CD4-positive, alpha-beta T cell treated with Interferon gamma for 1 hour (primary cell): Measurements from ENCODE around the gene BABAM1.
A peak's percentile ranks its signal among the peaks of the same experiment; 100 is the strongest.

Experiments used
- DNase-seq: peaks from one replicate; pipeline ENCODE4 v3.0.0-alpha.2; 2020

The BABAM1 gene

DNA sequence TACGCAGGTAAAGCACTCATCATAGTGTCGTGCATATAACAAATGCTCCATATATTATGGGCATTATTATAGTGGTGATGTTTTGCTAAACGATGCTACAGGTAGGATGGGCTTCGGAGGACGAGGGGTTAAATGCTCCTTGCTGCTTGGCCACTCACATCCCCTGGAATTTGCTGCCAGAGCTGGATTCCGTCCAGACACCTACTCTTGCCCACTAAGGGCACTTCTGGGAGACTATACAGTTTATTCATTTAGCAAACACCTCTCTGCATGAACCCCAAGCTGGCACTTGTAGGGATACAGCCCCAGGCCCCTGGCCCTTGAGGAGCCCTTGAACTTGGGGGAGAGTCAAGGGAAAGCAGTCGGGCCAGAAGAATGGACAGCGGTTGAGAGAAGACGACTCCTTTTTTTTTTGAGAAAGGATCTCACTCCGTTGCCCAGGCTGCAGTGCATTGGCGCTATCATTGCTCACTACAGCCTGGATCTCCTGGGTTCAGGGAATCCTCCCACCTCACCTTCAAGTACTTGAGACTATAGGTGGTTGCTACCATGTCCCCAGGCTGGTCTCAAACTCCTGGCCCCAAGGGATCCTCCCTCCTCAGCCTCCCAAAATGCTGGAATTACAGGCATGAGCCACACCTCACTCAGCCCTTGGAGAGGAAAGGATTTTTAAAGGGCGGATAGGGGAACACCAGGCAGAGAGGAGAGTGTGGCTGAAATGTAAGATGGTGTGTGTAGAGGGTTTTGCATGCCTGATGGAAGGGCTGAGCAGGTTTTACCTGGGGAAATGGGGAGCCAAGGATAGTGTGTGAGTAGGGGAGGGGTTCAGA is 37.4 kb downstream of the BABAM1 start:
- no peak for DNase-seq

DNA sequence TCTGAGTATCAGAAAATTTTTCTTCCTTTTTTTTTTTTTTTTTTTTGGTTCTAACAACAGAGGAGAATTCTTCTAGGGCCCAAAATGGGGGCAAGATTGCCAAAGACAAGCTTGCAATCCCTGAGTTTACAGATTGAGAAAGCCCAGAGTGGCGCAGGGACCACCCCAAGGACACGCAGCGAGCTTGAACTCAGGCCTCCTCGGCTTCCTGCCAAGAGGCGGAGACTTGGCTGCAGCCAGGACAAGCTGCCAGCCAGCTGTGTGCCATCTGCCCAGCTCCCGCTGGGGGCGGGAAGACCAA is 37.9 kb downstream of the BABAM1 start:
- DNase-seq, result no peak

DNA sequence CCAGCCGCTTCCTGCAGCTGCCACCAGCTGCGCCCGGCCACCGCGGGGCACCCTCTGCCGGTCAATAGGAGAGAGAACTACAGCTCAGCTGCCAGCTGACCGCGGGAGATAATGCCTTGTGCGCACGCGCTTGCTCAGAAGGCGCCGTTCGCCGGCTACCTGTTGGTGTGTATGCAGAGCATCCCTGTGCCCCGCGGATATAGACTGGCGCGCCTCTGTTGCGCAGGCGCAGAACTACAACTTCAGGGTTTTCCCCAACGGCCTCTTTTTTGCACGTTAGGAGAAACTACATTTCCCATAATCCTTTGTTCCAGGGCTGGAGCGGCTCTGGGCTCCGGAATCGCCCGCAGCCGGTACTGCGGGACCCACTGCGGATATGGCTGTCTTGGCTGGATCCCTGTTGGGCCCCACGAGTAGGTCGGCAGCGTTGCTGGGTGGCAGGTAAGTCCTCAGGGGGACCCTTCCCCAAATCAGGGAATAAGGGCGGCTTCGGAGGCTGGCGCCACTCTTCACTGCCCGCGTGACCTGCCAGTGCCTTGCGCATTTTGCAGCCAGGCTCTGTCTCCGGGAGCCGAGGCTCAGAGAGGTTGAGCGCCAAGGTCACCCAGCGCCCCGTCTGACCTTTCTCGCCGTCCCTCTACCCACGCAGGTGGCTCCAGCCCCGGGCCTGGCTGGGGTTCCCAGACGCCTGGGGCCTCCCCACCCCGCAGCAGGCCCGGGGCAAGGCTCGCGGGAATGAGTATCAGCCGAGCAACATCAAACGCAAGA is 38.5 kb downstream of the BABAM1 start, which contains the start of gene MRPL34:
MRPL34 (plus strand) TSS at position 356 of the 768 bp plus-strand sequence; CDS start at position 377, 21 bp downstream.
- peak; percentile 100 for DNase-seq

DNA sequence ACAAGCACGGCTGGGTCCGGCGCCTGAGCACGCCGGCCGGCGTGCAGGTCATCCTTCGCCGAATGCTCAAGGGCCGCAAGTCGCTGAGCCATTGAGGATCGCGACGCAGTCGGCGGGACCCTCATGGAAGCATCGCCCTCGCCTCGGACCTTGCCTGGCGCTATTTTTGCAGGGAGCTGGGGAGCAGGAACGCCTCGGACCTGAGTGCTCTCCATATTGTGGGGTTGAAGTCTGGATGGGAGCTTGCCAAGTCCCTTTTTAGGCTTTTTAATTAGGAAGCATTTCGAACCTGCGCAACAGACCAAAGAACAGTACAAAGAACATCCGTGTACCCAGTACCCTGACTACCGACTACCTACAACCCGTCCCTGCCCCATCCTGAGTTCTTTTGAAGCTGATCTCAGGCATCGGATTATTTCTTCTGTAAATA is 39.1 kb downstream of the BABAM1 start:
- no peak for DNase-seq

DNA sequence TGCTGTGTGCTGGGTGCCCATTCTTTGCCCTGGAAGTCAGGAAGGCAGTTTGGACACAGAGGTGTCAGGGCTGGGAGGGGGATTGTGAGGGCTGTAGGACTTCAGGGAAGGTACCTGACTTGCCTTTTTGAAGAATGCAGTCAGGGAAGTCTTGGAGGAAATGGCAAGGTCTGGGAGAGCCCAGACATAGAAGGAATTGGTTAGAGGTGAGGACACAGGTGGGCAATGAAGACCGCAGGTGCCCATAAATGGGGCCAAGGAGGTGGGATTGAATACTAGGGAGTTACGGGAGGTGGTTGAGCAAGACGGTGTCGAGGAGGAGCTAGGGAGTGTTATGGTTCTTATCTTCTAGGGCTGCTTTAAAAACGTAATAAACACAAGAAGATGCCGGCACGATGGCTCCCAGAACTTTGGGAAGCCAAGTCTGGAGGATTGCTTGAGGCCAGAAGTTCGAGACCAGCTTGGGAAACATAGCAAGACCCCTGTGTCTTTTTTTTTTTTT is 40.7 kb downstream of the BABAM1 start:
- DNase-seq, result no peak

DNA sequence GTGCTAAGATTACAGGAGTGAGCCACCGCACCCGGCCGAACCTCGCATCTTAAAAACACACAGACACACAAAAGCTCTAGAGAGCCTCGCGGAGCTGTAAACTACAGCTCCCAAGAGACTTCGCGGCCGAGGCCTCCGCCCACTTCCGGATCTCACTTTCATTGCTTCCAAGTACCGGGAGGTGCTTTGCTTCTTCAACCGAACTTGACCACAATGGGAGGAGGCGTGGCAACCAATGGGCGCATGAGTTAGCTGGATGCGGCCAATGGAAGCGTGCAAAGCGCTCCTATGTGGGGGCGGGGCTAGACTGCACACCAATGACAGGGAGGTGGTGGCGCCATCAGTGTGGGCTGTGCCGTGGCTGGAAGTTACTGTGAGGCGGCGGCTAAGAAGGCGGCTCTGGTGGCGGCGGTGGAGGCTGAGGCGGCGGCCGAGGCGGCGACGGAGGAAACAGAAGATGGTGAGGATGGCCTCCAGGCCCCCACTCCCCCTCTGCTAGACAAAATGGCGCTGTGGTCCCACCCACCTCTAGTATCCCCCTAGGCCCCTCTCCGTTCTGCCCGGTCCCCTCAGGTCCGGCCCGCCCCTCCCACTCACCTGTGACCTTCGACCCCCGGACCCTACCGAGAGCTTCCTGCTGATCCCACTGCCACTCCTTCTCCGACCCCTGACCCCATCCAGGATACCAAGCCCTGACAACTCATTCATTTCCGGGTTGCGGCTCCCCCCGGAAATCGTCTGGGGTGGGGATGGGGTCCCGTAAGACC is 42.1 kb downstream of the BABAM1 start, which contains the start of gene DDA1:
DDA1 (plus strand) TSS at position 366 of the 767 bp plus-strand sequence; CDS start at position 458, 92 bp downstream.
- DNase-seq, result peak; percentile 100

DNA sequence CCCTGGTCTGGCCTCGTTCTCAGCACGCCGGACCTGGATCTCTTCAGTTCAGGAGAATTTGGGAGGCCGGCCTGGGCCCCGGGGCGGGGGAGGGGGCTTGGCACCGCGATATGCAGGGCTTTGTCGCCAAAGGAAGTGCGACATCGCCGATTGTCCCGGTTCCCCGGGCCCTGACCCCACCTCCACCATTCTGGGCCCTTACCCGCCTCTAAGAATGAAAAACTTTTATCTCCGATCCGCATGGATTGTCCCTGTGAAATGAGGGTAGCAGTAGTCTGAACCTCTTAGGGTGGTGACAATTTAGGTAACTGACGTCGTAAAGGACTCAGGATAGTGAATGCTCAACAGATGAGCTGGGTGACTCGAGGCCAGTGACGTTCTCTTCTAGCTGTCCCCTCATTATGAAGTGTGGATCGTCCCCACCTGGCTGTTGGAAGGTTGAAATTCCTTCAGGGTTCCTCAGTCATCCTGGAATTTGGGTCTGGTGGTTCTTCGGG is 42.8 kb downstream of the BABAM1 start:
- no peak for DNase-seq

DNA sequence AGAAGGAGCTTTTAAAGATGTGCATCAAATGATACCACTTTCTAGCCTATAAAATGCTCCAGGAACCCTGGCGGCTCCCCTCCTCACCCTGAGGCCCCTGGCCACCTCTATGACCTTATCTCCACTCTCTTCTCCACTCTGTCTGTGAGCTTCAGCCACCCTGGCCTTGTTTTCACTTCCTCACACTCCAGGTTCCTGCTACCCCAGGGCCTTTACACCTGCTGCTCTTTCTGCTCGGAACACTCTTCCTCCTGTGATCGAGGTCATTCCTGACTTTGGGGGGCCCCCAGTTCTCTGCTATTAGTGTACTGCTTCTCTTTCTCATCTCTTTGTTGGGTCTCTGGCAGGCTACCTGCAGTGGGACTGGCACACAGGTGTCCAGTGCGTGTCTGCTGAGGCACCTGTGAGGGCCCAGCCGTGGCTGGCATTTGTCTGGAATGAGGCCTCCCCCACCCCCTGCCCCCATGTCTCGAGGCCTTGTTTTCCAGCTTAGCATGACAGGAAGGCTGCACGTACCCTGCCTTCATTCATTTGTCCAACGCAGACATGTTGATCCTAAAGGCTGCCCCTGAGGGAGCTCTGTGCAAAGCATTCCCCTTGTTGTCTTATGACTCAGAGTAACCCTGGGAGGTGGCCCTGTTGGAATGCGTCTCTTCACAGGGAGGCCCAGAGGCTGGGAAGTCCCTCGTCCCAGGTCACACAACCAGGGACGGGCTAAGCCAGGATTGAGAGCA is 44.4 kb downstream of the BABAM1 start:
- no peak for DNase-seq

DNA sequence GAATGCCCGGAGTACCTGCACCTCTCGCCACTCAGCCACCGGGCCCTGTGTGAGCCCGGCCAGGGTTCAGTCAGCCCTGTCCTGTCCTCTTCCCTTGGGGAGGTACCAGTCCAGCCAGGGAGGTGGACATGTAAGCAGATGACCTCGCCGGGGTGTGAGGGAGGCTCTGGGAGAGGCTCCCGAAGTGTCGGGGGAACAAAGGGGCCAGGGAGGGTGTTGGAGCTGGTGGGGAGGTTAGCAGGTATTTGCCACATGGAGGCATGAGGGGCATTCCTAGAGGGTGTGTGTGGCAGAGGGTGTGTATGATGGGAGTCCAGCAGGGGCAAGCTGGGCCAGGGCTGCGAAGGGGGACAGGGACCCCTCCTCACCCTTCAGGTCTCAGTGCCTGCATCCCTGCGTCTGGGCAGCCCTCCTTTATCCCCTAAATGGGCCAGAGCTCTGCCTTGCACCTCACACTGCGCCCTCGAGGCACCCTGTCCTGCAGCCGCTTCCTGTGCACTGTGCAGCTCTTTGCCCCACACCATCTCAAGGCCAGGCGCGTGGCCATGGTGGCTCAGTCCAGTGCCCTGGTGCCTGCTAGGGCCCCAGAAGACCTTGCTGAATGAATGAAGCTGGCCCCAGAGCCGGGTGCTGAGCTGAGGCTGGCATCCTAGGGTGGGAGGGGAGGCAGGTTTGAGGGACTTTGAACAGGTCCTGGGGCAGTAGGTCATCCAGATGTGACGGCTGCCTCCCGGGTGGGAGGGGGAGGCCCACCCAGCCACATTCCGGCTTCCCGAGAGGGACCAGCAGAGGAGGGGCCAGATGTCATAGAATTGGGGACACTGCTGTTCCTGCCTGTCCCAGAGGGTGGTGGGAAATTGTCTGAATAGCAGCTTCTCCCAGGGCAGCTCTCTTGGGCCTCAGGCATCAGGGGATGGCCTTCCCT is 45.2 kb downstream of the BABAM1 start:
- no peak for DNase-seq

DNA sequence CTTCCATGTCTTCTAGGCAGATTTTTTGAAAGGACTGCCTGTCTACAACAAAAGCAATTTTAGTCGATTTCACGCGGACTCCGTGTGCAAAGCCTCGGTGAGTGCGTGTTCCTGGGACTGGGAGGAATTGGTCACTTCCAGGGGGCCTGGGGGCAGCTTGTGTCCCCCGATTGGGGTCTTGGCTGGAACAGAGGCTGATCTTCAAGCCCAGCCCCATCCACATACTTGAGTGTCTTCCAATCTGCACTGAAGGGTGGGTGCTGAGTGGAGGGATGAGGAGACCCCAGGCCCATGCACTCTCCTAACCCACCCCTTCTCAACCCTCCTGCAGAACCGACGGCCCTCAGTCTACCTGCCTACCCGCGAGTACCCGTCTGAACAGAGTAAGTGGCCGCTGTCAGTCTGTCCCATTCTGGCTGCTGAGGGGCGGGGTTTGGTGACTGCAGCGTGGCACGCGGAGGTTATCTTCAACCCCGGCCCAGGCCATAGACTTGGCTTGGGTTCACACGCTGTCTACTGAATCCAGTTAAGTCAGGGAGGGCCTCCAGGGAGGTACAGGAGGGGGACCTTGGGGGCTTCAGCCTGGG is 46.9 kb downstream of the BABAM1 start:
- DNase-seq, result no peak

DNA sequence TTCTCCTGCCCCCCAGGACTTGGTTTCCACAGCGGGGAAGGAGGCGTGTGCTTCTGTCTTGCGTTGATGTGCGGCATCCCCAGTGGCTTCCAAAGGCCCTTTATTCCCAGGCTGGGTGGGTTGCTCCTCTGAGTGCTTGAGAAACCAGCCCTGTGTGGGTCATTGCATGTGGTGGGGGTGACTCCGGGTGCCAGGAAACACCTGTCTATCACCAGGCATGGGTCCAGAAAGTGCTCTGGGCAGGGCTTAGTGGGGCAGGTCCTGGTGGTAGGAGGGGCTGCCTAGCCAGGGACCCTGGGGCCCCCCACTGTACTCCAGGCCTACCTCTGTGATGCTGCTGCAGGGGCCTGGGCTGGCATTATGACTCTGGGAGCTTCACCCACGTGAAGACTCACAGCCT is 51.7 kb downstream of the BABAM1 start:
- no peak for DNase-seq

DNA sequence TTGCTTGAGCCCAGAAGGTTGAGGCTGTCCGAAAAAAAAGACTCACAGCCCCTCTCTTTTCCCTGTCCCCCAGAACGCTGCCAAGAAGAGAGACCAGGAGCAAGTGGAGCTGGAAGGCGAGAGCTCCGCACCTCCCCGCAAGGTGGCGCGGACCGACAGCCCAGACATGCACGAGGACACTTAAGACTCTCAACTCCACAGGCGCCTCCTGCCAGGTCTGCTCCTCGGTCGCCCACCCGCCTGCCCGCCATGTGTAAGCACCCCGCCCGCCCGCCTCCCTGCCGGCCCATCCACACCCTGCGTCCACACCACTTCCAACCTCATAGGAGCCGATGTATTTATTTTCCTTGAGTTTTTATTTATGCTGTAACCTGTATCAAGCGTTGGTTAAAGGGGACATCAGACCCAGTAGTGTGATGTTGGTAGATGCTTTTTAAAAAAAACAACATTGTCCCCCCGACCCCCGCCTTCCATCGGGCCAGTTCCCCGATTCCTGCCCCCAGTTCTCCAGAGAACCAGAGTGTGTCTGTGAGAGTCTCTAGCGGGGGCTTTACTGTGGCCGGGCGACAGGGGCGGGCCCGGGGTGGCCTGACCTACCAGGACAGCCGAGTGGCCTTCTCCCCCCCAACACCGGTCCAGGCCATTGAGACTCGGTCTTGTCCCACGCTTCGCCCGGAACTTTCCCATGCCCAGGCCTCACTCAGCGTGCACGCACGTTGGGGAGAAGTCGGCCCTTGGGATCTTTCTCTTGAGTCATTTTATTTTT is 52.4 kb downstream of the BABAM1 start:
- no peak for DNase-seq

DNA sequence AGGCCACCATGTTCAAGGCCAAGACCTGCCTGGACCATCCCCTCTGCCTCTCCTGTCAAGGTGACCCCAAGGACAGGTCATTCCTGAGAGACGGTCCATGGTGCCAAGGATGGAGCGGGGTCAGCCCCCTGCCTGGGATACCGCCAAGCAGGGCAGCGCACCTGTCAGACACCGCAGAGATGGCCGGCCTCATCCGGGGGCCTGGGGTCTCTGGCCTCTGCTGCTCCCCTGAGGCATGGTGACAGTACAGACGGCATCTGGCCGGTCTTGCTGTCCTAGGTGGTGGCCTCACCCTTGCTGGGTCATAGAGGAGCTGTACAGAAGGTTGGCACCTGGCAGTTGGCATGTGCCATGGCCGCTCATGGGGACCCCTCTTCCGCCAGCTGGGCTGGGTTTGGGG is 53.2 kb downstream of the BABAM1 start:
- DNase-seq, result no peak

DNA sequence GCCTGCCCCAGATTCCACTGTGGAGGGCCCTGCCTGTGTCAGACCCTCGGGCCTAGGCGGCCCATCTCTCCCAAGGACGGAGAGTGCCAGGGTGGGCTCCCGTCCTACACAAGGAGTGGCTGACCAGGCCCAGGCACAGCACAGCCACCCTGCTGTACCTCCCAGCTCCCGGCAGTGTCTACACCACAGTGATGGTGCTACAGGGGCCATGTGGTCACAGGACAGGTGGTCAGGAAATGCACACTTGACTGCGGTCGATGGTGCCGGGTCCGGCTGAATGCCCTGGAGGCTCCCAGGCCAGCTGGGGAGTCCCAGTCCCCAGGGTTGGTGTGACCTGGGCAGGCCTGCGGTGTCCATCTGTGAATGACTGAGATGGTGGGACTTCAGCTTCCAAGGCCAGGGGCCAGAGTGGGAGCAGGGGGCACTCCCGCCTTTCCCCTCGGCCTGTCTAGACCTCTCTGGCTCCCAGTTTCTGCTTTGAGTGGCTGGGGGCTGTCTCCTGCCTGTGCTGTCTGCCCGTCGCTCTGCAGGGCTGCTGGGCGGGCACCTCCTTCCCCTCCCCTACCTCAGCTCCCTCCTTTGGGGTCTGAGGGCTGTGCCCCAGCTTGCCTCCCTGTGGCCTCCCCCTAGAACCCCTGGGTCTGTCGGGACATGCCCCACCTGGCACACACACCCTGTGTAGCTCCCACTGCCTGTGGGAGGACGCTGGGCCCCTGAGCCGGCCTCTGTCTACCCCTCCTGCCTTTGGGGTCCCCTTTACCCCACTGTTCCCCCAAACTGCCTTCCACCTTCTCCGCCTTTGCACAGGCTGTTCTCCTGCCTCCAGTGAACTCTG is 54.6 kb downstream of the BABAM1 start:
- no peak for DNase-seq

DNA sequence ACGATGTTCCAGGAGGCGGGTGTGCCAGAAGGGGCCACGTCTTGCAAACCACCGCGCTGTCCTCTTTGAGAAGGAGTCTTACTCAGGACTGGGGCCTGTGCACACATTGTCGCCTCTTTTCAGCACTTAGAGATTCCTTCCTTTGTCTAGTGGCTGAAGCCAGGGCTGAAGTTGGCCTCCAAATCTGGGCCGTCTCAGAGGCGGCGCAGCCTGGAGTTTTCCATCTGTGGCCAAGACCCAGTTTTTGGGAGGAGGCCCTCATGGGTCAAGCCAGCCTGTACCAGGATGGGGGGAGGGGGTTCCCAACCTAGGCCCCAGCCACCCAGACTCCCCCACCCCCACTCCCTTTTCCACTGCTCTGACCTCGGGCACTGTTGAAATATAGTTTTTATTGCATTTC is 55.6 kb downstream of the BABAM1 start:
- no peak for DNase-seq

DNA sequence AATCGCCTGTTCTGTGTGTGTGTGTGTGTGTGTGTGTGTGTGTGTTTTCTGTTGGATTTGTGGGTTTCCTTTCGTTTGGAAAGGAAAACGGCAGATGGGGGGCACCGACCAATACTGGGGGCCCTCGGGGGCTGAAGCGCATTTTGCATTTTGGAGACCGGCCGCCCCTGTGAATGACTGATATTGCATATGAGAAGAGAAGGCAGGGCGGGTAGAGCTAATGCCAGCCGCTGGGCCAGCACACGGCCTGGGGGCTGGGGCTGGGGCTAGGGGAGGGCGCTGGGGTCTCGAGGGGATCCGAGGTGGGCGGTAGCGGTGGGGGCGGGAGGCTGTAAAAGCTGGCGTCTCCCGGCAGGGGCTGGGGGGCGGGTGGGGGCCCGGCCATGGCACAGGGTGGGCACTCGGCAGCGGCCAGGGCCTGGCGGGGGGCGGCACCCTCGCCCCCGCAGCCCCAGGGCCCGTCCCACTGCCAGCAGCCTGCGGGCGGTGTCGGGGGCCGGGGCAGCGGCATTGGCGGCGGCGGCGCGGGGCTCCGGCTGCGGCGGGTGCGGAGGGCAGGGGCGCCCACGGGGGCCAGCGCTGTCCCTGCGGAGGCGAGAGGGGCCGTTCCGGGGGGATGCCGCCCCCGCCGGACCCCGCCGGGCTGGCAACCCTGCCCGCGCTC is 56.2 kb downstream of the BABAM1 start:
- no peak for DNase-seq

DNA sequence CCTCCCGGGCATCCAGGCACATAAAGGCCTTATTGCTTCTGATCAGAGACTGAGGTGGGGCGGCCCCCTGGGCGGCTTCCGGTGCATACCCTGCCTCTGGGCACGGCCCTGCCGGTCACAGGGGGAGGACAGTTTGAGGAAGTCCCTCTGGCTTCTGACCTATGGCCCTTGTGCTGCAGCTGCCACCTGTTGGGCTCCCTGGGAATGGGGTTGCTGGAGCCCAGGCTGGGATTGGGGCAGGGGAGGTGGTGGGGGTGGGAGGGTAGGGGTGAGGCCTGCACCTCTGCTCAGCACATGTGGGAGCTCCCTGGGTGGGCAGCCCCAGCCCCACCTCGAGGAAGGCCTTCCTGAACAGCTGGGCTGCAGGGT is 56.7 kb downstream of the BABAM1 start:
- DNase-seq, result no peak

DNA sequence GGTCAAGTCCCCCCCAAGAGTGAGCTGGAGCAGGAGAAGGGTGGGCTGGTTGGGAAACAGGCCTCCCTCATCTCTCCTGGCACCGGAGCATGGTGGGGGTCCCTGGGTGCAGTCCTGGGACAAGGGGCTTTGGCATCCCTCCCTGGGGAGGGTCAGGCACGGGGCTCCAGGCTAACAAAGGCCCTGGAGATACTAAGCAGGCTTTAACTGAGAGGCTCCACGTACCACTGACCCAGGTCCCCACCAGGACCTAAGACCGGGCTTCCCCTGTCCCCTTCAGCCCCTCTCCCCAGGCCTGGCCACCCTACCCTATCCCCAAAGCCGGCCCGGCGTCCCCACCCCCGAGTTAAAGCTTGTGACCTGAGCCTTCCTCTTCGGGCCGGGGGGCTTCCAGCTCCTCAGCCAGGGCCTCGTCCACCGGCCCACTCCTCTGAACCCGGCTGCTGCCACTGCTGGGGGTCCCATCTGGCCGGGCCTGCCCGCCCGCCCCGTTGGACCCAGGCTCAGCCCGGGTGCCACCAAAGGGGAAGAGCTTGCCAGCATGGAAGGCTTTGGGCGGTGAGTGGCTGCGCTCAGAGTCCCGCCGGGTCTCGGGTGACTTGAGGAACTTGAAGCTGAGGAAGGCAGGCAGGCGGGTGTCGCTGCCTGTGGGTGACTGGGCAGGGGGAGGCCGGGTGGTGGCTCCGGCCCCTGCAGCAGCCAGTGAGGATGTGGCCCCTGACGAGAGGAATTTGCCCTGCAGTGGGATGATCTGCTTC is 57.3 kb downstream of the BABAM1 start:
- DNase-seq, result no peak
